ENCODE measurements around the gene CALN1.

GRCh38 chr7:72279203-72279602 lies 132.9 kb downstream of the CALN1 start:
- TF ChIP-seq CTCF (IDR thresholded peaks at IDR 0.05) (no peak), ZFX (IDR thresholded peaks at IDR 0.05; ENCODE audit: borderline replicate concordance) (no peak)

Data from 22Rv1 (cell line).